Activated naive CD8-positive, alpha-beta T cell treated with anti-CD3 and anti-CD28 coated beads, Interleukin-2, amount 50 U/mL, for 16 hours (primary cell): ENCODE data around the gene TRIP11.

ENCODE experiments used
- DNase-seq: peaks from one replicate; pipeline ENCODE4 v3.0.0-alpha.2; 2020; ENCODE audit warnings: low read depth, low spot score

TRIP11 gene

GRCh38 chr14:91956616-91957015, 83.2 kb downstream of the TRIP11 start:
- no peak for DNase-seq

- no peak for DNase-seq
Observed at GRCh38 chr14:91955168-91955567, 84.7 kb downstream of the TRIP11 start.

GRCh38 chr14:91953170-91953985, 86.5 kb downstream of the TRIP11 start:
- no peak for DNase-seq

GRCh38 chr14:91947475-91948184, 92.2 kb downstream of the TRIP11 start, which contains the start of gene FBLN5:
Gene FBLN5 (minus strand): TSS chr14:91947694. CDS start chr14:91947229, 465 bp downstream.
- DNase-seq = no peak

GRCh38 chr14:91946622-91947474, 93.0 kb downstream of the TRIP11 start:
- DNase-seq = no peak

GRCh38 chr14:91945751-91946621, 93.9 kb downstream of the TRIP11 start:
- no peak for DNase-seq

GRCh38 chr14:91942946-91943345, 96.9 kb downstream of the TRIP11 start:
- DNase-seq = no peak

- no peak for DNase-seq
Observed at GRCh38 chr14:91942128-91942527, 97.7 kb downstream of the TRIP11 start.

GRCh38 chr14:91940209-91940608, 99.7 kb downstream of the TRIP11 start:
- no peak for DNase-seq

GRCh38 chr14:91935586-91935985, 104.3 kb downstream of the TRIP11 start:
- no peak for DNase-seq

- no peak for DNase-seq
Observed at GRCh38 chr14:91934554-91935285, 105.1 kb downstream of the TRIP11 start.

GRCh38 chr14:91931478-91932088, 108.3 kb downstream of the TRIP11 start:
- DNase-seq = no peak

- DNase-seq = no peak
Observed at GRCh38 chr14:91929700-91930099, 110.2 kb downstream of the TRIP11 start.

- no peak for DNase-seq
Observed at GRCh38 chr14:91927800-91928199, 112.1 kb downstream of the TRIP11 start.

GRCh38 chr14:91927191-91927590, 112.7 kb downstream of the TRIP11 start:
- no peak for DNase-seq

- DNase-seq = no peak
Observed at GRCh38 chr14:91926131-91926890, 113.5 kb downstream of the TRIP11 start.

- no peak for DNase-seq
Observed at GRCh38 chr14:91925727-91926121, 114.1 kb downstream of the TRIP11 start.

GRCh38 chr14:91925001-91925726, 114.7 kb downstream of the TRIP11 start:
- DNase-seq = no peak
